GM12878 (cell line): ENCODE results near the gene ULK4.

ENCODE experiments used
- CEBPB ChIP-seq, 2 experiments: fragments of 150-350 bp in 1 of 2; IDR thresholded peaks; 2 replicates each; pipeline ENCODE4 v1.6.1; 2012 to 2014; ENCODE audit warnings: low read depth in 2 of 2, low read length in 2 of 2, borderline replicate concordance in 1 of 2, inconsistent platforms in 1 of 2
- CTCF ChIP-seq, 3 experiments: IDR thresholded peaks in 2 of 3; conservative IDR thresholded peaks in 1 of 3; 2 replicates each; pipeline ENCODE4 v1.5.1; 2011; ENCODE audit warnings: low read depth in 3 of 3, low read length in 3 of 3, mild to moderate bottlenecking in 3 of 3, control low read depth in 2 of 3, moderate library complexity in 2 of 3, inconsistent platforms in 1 of 3, mixed read lengths in 1 of 3; ENCODE audit not compliant: control insufficient read depth in 2 of 3, insufficient read depth in 1 of 3; ENCODE audit errors: extremely low read depth in 1 of 3
- EZH2 ChIP-seq: IDR thresholded peaks from 2 replicates; pipeline ENCODE4 v1.6.1; 2012; ENCODE audit warnings: low read depth, mild to moderate bottlenecking, control low read depth, inconsistent platforms, low read length, borderline replicate concordance; ENCODE audit not compliant: control insufficient read depth
- GABPA ChIP-seq: IDR thresholded peaks from 2 replicates; pipeline ENCODE4 v1.6.1; 2014; ENCODE audit warnings: antibody characterized with exemption, low read depth, mild to moderate bottlenecking, inconsistent platforms
- JUND ChIP-seq: IDR thresholded peaks from 2 replicates; pipeline ENCODE4 v1.6.1; 2012; ENCODE audit warnings: low read depth, mild to moderate bottlenecking, low read length, improper control_type of control experiment, moderate library complexity
- POLR2A ChIP-seq: IDR thresholded peaks from 2 replicates; pipeline ENCODE4 v1.6.1; 2011; ENCODE audit warnings: low read depth, mild to moderate bottlenecking, low read length
- POLR2AphosphoS5 ChIP-seq: IDR thresholded peaks from 2 replicates; pipeline ENCODE4 v1.6.1; 2011; ENCODE audit warnings: mild to moderate bottlenecking, low read length, inconsistent platforms
- RELA ChIP-seq: fragments of 450-650 bp; IDR thresholded peaks from 2 replicates; pipeline ENCODE4 v1.8.0; 2014; ENCODE audit warnings: borderline replicate concordance; ENCODE audit not compliant: partially characterized antibody
- ZBTB11 ChIP-seq: fragments of 450-650 bp; formaldehyde crosslinking; IDR thresholded peaks from 2 replicates; pipeline ENCODE4 v1.5.0; 2022; ENCODE audit warnings: mild to moderate bottlenecking, missing genetic modification characterization
- ZBTB33 ChIP-seq: fragments of 450-650 bp; IDR thresholded peaks from 2 replicates; pipeline ENCODE4 v1.6.1; 2017; ENCODE audit warnings: mild to moderate bottlenecking
- ZBTB4 ChIP-seq: fragments of 450-650 bp; formaldehyde crosslinking; IDR thresholded peaks from 2 replicates; pipeline ENCODE4 v1.4.0; 2022; ENCODE audit warnings: mild to moderate bottlenecking, moderate library complexity

- TF ChIP-seq CEBPB (IDR thresholded peaks at IDR 0.05; ENCODE audit: borderline replicate concordance in 1 of 2, low read depth in 2 of 2, low read length in 2 of 2) (no peak), CTCF (IDR thresholded peaks at IDR 0.05 in 2 of 3, conservative IDR thresholded peaks at IDR 0.05 in 1 of 3; ENCODE audit: control insufficient read depth in 2 of 3, extremely low read depth in 1 of 3, insufficient read depth in 1 of 3, low read depth in 3 of 3, low read length in 3 of 3) (no peak), EZH2 (no peak), ZBTB33 (no peak), POLR2A (no peak), POLR2AphosphoS5 (no peak), JUND (no peak), ZBTB11 (CRISPR knock-in tag) (no peak), ZBTB4 (CRISPR knock-in tag) (no peak), RELA (no peak), GABPA (no peak)
Observed at GRCh38 chr3:41662288-41662687, 299.6 kb downstream of the ULK4 start.
